ENCODE data around the gene CD320. TPM values are rescaled to one million over a fixed set of nuclear protein-coding genes. Genes with fewer than 3 reads are reported as not detected.

CD320 gene
- total and polyA plus RNA-seq, 2 of the 8 experiments (the other 6 are each of a cell fraction or from before 2014, with no cell fraction given) = 80.4 to 157 TPM

GRCh38 chr19:8256276-8257051 is 51.7 kb downstream of the CD320 start:
- H3K4me1 ChIP-seq (replicated peaks in 1 of 4; ENCODE audit: control insufficient read depth in 3 of 4, insufficient read depth in 4 of 4, low read length in 3 of 4) = peaks cover 0 to 4% (median under 1%) of the 10 kb centered on the region in 4 experiments; a peak in 2 of 7 replicates
- H2BK20ac ChIP-seq (ENCODE audit: low read length) = no peak overlapping the region
- H4K5ac ChIP-seq (ENCODE audit: insufficient read length, low read depth, low read length) = no peak overlapping the region
- H3K4me2 ChIP-seq (ENCODE audit: insufficient read depth in 1 of 2, low read depth in 2 of 2, low read length in 2 of 2) = no peak overlapping the region
- H4K20me1 ChIP-seq (replicated peaks in 1 of 2; ENCODE audit: control insufficient read depth in 1 of 2, insufficient read depth in 2 of 2, low read length in 2 of 2) = peaks cover 5% of the 10 kb centered on the region in 2 experiments
- no peak overlapping the region for H4K8ac ChIP-seq (ENCODE audit: extremely low read depth, insufficient read depth, low read length)
- H3K56ac ChIP-seq (replicated peaks; ENCODE audit: insufficient read length, low read depth, low read length) = no peak overlapping the region
- H3K9me3 ChIP-seq (ENCODE audit: insufficient read depth in 2 of 2, low read depth in 1 of 2, low read length in 1 of 2) = no peaks in the 10 kb centered on the region
- H3K23me2 ChIP-seq (ENCODE audit: low read depth, low read length) = no peaks in the 10 kb centered on the region
- H2BK12ac ChIP-seq (ENCODE audit: low read depth, low read length) = no peak overlapping the region
- H3K27me3 ChIP-seq (replicated peaks in 1 of 4; ENCODE audit: control insufficient read depth in 3 of 4, extremely low read depth in 1 of 4, insufficient read depth in 3 of 4, low read length in 3 of 4) = no peaks in the 10 kb centered on the region
- H3K9ac ChIP-seq (replicated peaks in 1 of 4; ENCODE audit: extremely low read depth in 1 of 4, low read depth in 3 of 4, low read length in 3 of 4) = no peak overlapping the region
- H2BK120ac ChIP-seq (replicated peaks; ENCODE audit: low read depth, low read length) = no peak overlapping the region
- FAIRE-seq = no peak
- H3K79me1 ChIP-seq (ENCODE audit: low read depth, low read length) = no peaks in the 10 kb centered on the region; the same call in 1 of the 2 replicates
- H3K18ac ChIP-seq (ENCODE audit: extremely low read depth, low read length) = no peak overlapping the region
- ChIA-PET POLR2A (ENCODE audit: partially characterized antibody) (interaction anchor here (0.8 to 2.1 kb wide), 3 partner anchors 13 to 49 kb away, joined by 3 to 9 read pairs (median 6); no protein-coding TSS in a partner anchor), CTCF (ENCODE audit: partially characterized antibody) (interaction anchor here (0.6 to 2.0 kb wide), 13 partner anchors 9 to 328 kb away, joined by 3 to 5 read pairs (median 3); no protein-coding TSS in a partner anchor)
- H3K79me2 ChIP-seq (ENCODE audit: control insufficient read depth in 1 of 2, insufficient read depth in 2 of 2, low read length in 2 of 2) = no peaks in the 10 kb centered on the region
- DNase-seq (ENCODE audit: low read depth in 1 of 2, low spot score in 2 of 2) = no peak
- H4K91ac ChIP-seq (replicated peaks; ENCODE audit: insufficient read length, low read length) = no peak overlapping the region
- H2BK15ac ChIP-seq (ENCODE audit: low read length) = no peak overlapping the region
- peaks cover 8 to 30% (median 26%) of the 10 kb centered on the region in 4 experiments; a peak in 7 of 8 replicates for H3K36me3 ChIP-seq (ENCODE audit: control insufficient read depth in 2 of 4, insufficient read depth in 4 of 4, low read length in 3 of 4)
- no peak overlapping the region for H3K27ac ChIP-seq (ENCODE audit: low read depth, low read length)
- H3K4me3 ChIP-seq (ENCODE audit: extremely low read depth in 1 of 4, insufficient read depth in 2 of 4, low read depth in 3 of 4, low read length in 4 of 4) = no peak overlapping the region
- H2AK5ac ChIP-seq (ENCODE audit: low read depth, low read length) = no peak overlapping the region
- H2BK5ac ChIP-seq (ENCODE audit: low read depth, low read length) = no peak overlapping the region
- H2AFZ ChIP-seq (ENCODE audit: low read length) = no peak overlapping the region
- WGBS, 2 experiments (ENCODE audit: extremely low coverage in 1 of 2, insufficient coverage in 1 of 2, insufficient read length in 1 of 2, insufficient replicate concordance in 2 of 2, low coverage in 1 of 2, low lambda C conversion rate in 2 of 2, missing lambda C conversion rate in 1 of 2) = 91% methylated on average over 15 of the region's 15 CpGs; no CpG with 5 or more reads in 1 of the 2 experiments
- H3K4ac ChIP-seq (replicated peaks; ENCODE audit: insufficient read length, low read depth, low read length) = no peak overlapping the region
- H3K23ac ChIP-seq (ENCODE audit: insufficient read length) = no peak overlapping the region
- H3K14ac ChIP-seq (ENCODE audit: insufficient read length) = no peak overlapping the region
- TF ChIP-seq CTCF (IDR thresholded peaks at IDR 0.05; ENCODE audit: control extremely low read depth in 1 of 3, insufficient read depth in 1 of 3, low read depth in 1 of 3, low read length in 3 of 3) (peak in 1 of 3 experiments; percentile 3; a peak in 1 of 4 replicates), RFX5 (IDR thresholded peaks at IDR 0.05; ENCODE audit: borderline replicate concordance, low read depth, low read length) (no peak), SP2 (IDR thresholded peaks at IDR 0.05; ENCODE audit: low read length) (no peak), HDAC2 (IDR thresholded peaks at IDR 0.05; ENCODE audit: borderline replicate concordance in 1 of 2, low read depth in 2 of 2, low read length in 2 of 2) (peak in 1 of 2 experiments; percentile 72; a peak in 1 of 4 replicates)

Measured in H1 (cell line).